GM18520 (cell line): Measurements from ENCODE around the gene LEKR1.

Experiments
- ATAC-seq: cut with Tn5 transposase; IDR thresholded peaks from one replicate; pipeline ENCODE4 v1.9.1; 2021; ENCODE audit not compliant: unreplicated experiment

LEKR1 gene

GRCh38 chr3:157094301-157094700 lies 268.1 kb downstream of the LEKR1 start:
- no peak for ATAC-seq

GRCh38 chr3:157094751-157095480 lies 268.8 kb downstream of the LEKR1 start:
- no peak for ATAC-seq
